Tibial nerve (tissue), 4 donors: Measurements from ENCODE around the gene CDH13.

ENCODE experiments used
- EP300 ChIP-seq, 2 donors: sonication (generic); formaldehyde crosslinking; IDR thresholded peaks; one replicate each; pipeline ENCODE4 v1.6.1; 2017; ENCODE audit warnings: antibody characterized with exemption in 2 of 2, mild to moderate bottlenecking in 1 of 2
- TF ChIP-seq, protein P1 (sequence below), 5 experiments: fragments of 200-600 bp in 3 of 5; fragments of 450-650 bp in 2 of 5; sonication (generic) in 3 of 5; IDR thresholded peaks; one replicate each; pipeline ENCODE4 v1.5.1; 2016 to 2019; ENCODE audit warnings: antibody characterized with exemption in 5 of 5, mild to moderate bottlenecking in 3 of 5, moderate library complexity in 2 of 5

DNA sequence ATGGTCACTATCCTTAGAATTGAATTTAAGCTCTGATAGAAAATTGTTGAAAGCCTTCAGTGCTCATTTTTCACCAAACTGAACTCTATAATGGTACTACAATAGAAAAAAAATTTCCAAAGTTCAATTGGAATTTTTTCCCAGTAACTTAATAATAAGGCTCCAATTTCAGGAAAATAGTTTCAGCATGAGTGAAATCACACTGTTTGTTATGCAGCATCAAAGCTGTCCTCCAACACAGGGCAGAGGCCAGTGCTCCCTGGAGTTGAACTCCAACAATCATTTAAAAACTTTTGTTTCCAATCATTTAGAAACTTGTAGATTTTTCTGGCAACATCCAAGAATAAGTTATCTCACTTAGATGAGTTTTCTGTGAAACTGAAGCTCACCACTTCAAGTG lies 1077.9 kb downstream of the CDH13 start:
- TF ChIP-seq, protein P1, sequence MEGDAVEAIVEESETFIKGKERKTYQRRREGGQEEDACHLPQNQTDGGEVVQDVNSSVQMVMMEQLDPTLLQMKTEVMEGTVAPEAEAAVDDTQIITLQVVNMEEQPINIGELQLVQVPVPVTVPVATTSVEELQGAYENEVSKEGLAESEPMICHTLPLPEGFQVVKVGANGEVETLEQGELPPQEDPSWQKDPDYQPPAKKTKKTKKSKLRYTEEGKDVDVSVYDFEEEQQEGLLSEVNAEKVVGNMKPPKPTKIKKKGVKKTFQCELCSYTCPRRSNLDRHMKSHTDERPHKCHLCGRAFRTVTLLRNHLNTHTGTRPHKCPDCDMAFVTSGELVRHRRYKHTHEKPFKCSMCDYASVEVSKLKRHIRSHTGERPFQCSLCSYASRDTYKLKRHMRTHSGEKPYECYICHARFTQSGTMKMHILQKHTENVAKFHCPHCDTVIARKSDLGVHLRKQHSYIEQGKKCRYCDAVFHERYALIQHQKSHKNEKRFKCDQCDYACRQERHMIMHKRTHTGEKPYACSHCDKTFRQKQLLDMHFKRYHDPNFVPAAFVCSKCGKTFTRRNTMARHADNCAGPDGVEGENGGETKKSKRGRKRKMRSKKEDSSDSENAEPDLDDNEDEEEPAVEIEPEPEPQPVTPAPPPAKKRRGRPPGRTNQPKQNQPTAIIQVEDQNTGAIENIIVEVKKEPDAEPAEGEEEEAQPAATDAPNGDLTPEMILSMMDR (IDR thresholded peaks at IDR 0.05), result no peak
- TF ChIP-seq EP300 (IDR thresholded peaks at IDR 0.05), result no peak
